Right hindlimb (tissue), 1 donor: ENCODE data around the gene MMP17.
A peak's percentile ranks its signal among the peaks of the same experiment; 100 is the strongest.

Experiments used
- DNase-seq: peaks from one replicate; pipeline ENCODE4 v3.0.0-alpha.2; 2018

MMP17 gene

GRCh38 chr12:131896080-131896810, 68.1 kb downstream of the MMP17 start:
- peak; percentile 88 for DNase-seq

- peak; percentile 88 for DNase-seq
These were observed 68.6 kb downstream of the MMP17 start for GRCh38 chr12:131896811-131897270.

- no peak for DNase-seq
These were observed 69.1 kb downstream of the MMP17 start for GRCh38 chr12:131897276-131897675.

- no peak for DNase-seq
These were observed 69.7 kb downstream of the MMP17 start for GRCh38 chr12:131897875-131898274.

GRCh38 chr12:131900397-131900796, 72.2 kb downstream of the MMP17 start:
- no peak for DNase-seq
